HUES64 (cell line): ENCODE results near the gene TAS1R1.

Experiments
- H3K27ac ChIP-seq: 2 replicates; pipeline ENCODE4 v1.7.0; 2013; ENCODE audit warnings: low read depth, low read length, inconsistent platforms
- H3K27me3 ChIP-seq: 2 replicates; pipeline ENCODE4 v1.6.1; 2013; ENCODE audit warnings: mild to moderate bottlenecking, low read length; ENCODE audit not compliant: insufficient read depth
- H3K36me3 ChIP-seq: 2 replicates; pipeline ENCODE4 v1.6.1; 2013; ENCODE audit warnings: mild to moderate bottlenecking, low read length; ENCODE audit not compliant: insufficient read depth
- H3K4me1 ChIP-seq: 2 replicates; pipeline ENCODE4 v1.6.1; 2013; ENCODE audit warnings: mild to moderate bottlenecking, low read length, moderate library complexity; ENCODE audit not compliant: insufficient read depth
- H3K4me3 ChIP-seq: 2 replicates; pipeline ENCODE4 v1.5.1; 2013; ENCODE audit warnings: mild to moderate bottlenecking, low read length, moderate library complexity
- H3K9ac ChIP-seq: 2 replicates; pipeline ENCODE4 v1.6.1; 2013; ENCODE audit warnings: mild to moderate bottlenecking, low read depth, low read length
- H3K9me3 ChIP-seq: 2 replicates; pipeline ENCODE4 v1.6.1; 2013; ENCODE audit warnings: low read depth, low read length; ENCODE audit not compliant: insufficient read depth
- WGBS: fragments of 150-250, 120-280 bp; methylation state at CpG from one replicate; pipeline ENCODE4 v1.1.7; 2013; ENCODE audit warnings: missing lambda C conversion rate; 5-methylcytosine and 5-hydroxymethylcytosine counted together

Gene TAS1R1

GRCh38 chr1:6602669-6603237 lies 47.6 kb downstream of the TAS1R1 start, which contains the start of gene KLHL21:
Gene KLHL21, minus strand, starts transcription at chr1:6602869. Its CDS starts 52 bp downstream, at chr1:6602817.
- peak within 1 kb of the TSS; percentile 97 for H3K4me3 ChIP-seq
- H3K4me1 ChIP-seq: peaks cover 22% of the 10 kb centered on the region; the same call in 1 of the 2 replicates
- H3K36me3 ChIP-seq: peaks cover 17% of the 10 kb centered on the region
- H3K9ac ChIP-seq: peak within 1 kb of the TSS; percentile 91
- H3K9me3 ChIP-seq: no peaks in the 10 kb centered on the region
- H3K27ac ChIP-seq: peak within 1 kb of the TSS; percentile 87
- no peaks in the 10 kb centered on the region for H3K27me3 ChIP-seq
- under 1% methylated on average over 84 of the region's 84 CpGs for WGBS

- Histone ChIP-seq H3K27ac (peak overlapping the region; percentile 87), H3K9me3 (no peaks in the 10 kb centered on the region), H3K4me1 (peaks cover 22% of the 10 kb centered on the region; the same call in 1 of the 2 replicates), H3K36me3 (peaks cover 11% of the 10 kb centered on the region), H3K4me3 (peak overlapping the region; percentile 97), H3K27me3 (no peaks in the 10 kb centered on the region), H3K9ac (peak overlapping the region; percentile 76)
- 3% methylated on average over 36 of the region's 36 CpGs for WGBS
These were observed 48.3 kb downstream of the TAS1R1 start for GRCh38 chr1:6603238-6603914.

- 18% methylated on average over 19 of the region's 19 CpGs for WGBS
- Histone ChIP-seq H3K36me3 (peaks cover 6% of the 10 kb centered on the region), H3K27me3 (no peaks in the 10 kb centered on the region), H3K9ac (peak overlapping the region; percentile 76), H3K4me3 (peak overlapping the region; percentile 97), H3K4me1 (peaks cover 22% of the 10 kb centered on the region; the same call in 1 of the 2 replicates), H3K9me3 (no peaks in the 10 kb centered on the region), H3K27ac (peak overlapping the region; percentile 87)
These were observed 48.9 kb downstream of the TAS1R1 start for GRCh38 chr1:6603915-6604558.

GRCh38 chr1:6612641-6613360 lies 57.7 kb downstream of the TAS1R1 start:
- WGBS: 2% methylated on average over 67 of the region's 67 CpGs
- no peaks in the 10 kb centered on the region; the same call in none of the 2 replicates for H3K4me1 ChIP-seq
- H3K36me3 ChIP-seq: peaks cover 13% of the 10 kb centered on the region
- peak overlapping the region; percentile 75 for H3K4me3 ChIP-seq
- H3K27ac ChIP-seq: peak overlapping the region; percentile 83; the same call in 1 of the 2 replicates
- H3K9ac ChIP-seq: peak overlapping the region; percentile 35
- H3K27me3 ChIP-seq: peaks cover 10% of the 10 kb centered on the region
- no peaks in the 10 kb centered on the region for H3K9me3 ChIP-seq

GRCh38 chr1:6613361-6614018 lies 58.4 kb downstream of the TAS1R1 start, which contains the start of gene PHF13:
Gene PHF13, plus strand, starts transcription at chr1:6613731. Its CDS starts 336 bp downstream, at chr1:6614067.
- peak within 1 kb of the TSS; percentile 84 for H3K4me3 ChIP-seq
- H3K4me1 ChIP-seq: no peaks in the 10 kb centered on the region; the same call in none of the 2 replicates
- peaks cover 10% of the 10 kb centered on the region for H3K27me3 ChIP-seq
- H3K27ac ChIP-seq: peak within 1 kb of the TSS; percentile 91
- H3K9me3 ChIP-seq: no peaks in the 10 kb centered on the region
- peak within 1 kb of the TSS; percentile 78 for H3K9ac ChIP-seq
- WGBS: under 1% methylated on average over 81 of the region's 84 CpGs
- H3K36me3 ChIP-seq: peaks cover 20% of the 10 kb centered on the region

GRCh38 chr1:6614019-6614928 lies 59.2 kb downstream of the TAS1R1 start:
- Histone ChIP-seq H3K27me3 (peaks cover 10% of the 10 kb centered on the region), H3K36me3 (peaks cover 27% of the 10 kb centered on the region), H3K4me1 (no peaks in the 10 kb centered on the region; the same call in none of the 2 replicates), H3K4me3 (peak overlapping the region; percentile 84), H3K27ac (peak overlapping the region; percentile 91), H3K9me3 (no peaks in the 10 kb centered on the region), H3K9ac (peak overlapping the region; percentile 78)
- WGBS: under 1% methylated on average over 79 of the region's 117 CpGs

GRCh38 chr1:6614929-6615785 lies 60.0 kb downstream of the TAS1R1 start:
- Histone ChIP-seq H3K4me3 (peak overlapping the region; percentile 84), H3K9me3 (no peaks in the 10 kb centered on the region), H3K4me1 (no peaks in the 10 kb centered on the region; the same call in 1 of the 2 replicates), H3K27ac (peak overlapping the region; percentile 55; the same call in 1 of the 2 replicates), H3K36me3 (peaks cover 36% of the 10 kb centered on the region), H3K9ac (peak overlapping the region; percentile 73), H3K27me3 (peaks cover 10% of the 10 kb centered on the region)
- WGBS: 1% methylated on average over 78 of the region's 82 CpGs

GRCh38 chr1:6619045-6619444 lies 63.9 kb downstream of the TAS1R1 start:
- H3K36me3 ChIP-seq: peaks cover 74% of the 10 kb centered on the region
- H3K9ac ChIP-seq: no peak overlapping the region
- 95% methylated on average over 4 of the region's 4 CpGs for WGBS
- 0 out of 2 replicates have a peak, but pooled peaks cover 1% of the 10 kb centered on the region for H3K4me1 ChIP-seq
- H3K4me3 ChIP-seq: no peak overlapping the region
- no peaks in the 10 kb centered on the region for H3K27me3 ChIP-seq
- H3K9me3 ChIP-seq: no peaks in the 10 kb centered on the region
- H3K27ac ChIP-seq: no peak overlapping the region
